ENCODE measurements around the gene FOXJ1. TPM values are rescaled to one million over a fixed set of nuclear protein-coding genes. Genes with fewer than 3 reads are reported as not detected.
A peak's percentile ranks its signal among the peaks of the same experiment; 100 is the strongest.

Gene FOXJ1
- total RNA-seq, 1 donor from 2014 or later = 4.5 TPM

GRCh38 chr17:76149214-76149613 lies 8.2 kb upstream of the FOXJ1 start:
- Mint-ChIP-seq H3K36me3 (ENCODE audit: low read depth) (no peaks in the 10 kb centered on the region), H3K9me3 (no peaks in the 10 kb centered on the region), H3K27ac (ENCODE audit: unreplicated experiment) (no peak overlapping the region), H3K4me3 (no peak overlapping the region), H3K27me3 (ENCODE audit: low read depth) (no peaks in the 10 kb centered on the region), H3K4me1 (peaks cover 4% of the 10 kb centered on the region)
- no peak for DNase-seq (ENCODE audit: low read depth, low spot score)
- TF ChIP-seq CTCF (conservative IDR thresholded peaks at IDR 0.05) = no peak

GRCh38 chr17:76148015-76148326 lies 6.9 kb upstream of the FOXJ1 start:
- no peaks in the 10 kb centered on the region for H3K36me3 Mint-ChIP-seq (ENCODE audit: low read depth)
- no peak overlapping the region for H3K4me3 Mint-ChIP-seq
- H3K4me1 Mint-ChIP-seq = peaks cover 9% of the 10 kb centered on the region
- no peaks in the 10 kb centered on the region for H3K9me3 Mint-ChIP-seq
- TF ChIP-seq CTCF (conservative IDR thresholded peaks at IDR 0.05) = peak; percentile 11
- no peaks in the 10 kb centered on the region for H3K27me3 Mint-ChIP-seq (ENCODE audit: low read depth)
- no peak for DNase-seq (ENCODE audit: low read depth, low spot score)
- H3K27ac Mint-ChIP-seq (ENCODE audit: unreplicated experiment) = no peak overlapping the region

GRCh38 chr17:76147211-76148014 lies 6.4 kb upstream of the FOXJ1 start:
- TF ChIP-seq CTCF (conservative IDR thresholded peaks at IDR 0.05) = peak; percentile 65
- no peak for DNase-seq (ENCODE audit: low read depth, low spot score)
- no peaks in the 10 kb centered on the region for H3K9me3 Mint-ChIP-seq
- no peak overlapping the region for H3K27ac Mint-ChIP-seq (ENCODE audit: unreplicated experiment)
- H3K4me3 Mint-ChIP-seq = peak overlapping the region; percentile 69
- H3K27me3 Mint-ChIP-seq (ENCODE audit: low read depth) = peaks cover 2% of the 10 kb centered on the region
- no peaks in the 10 kb centered on the region for H3K36me3 Mint-ChIP-seq (ENCODE audit: low read depth)
- peaks cover 13% of the 10 kb centered on the region for H3K4me1 Mint-ChIP-seq

- H3K4me3 Mint-ChIP-seq = no peak overlapping the region
- no peak for DNase-seq (ENCODE audit: low read depth, low spot score)
- H3K27ac Mint-ChIP-seq (ENCODE audit: unreplicated experiment) = no peak overlapping the region
- peaks cover 24% of the 10 kb centered on the region for H3K4me1 Mint-ChIP-seq
- no peak for TF ChIP-seq CTCF (conservative IDR thresholded peaks at IDR 0.05)
- H3K36me3 Mint-ChIP-seq (ENCODE audit: low read depth) = no peaks in the 10 kb centered on the region
- H3K9me3 Mint-ChIP-seq = no peaks in the 10 kb centered on the region
- peaks cover 14% of the 10 kb centered on the region for H3K27me3 Mint-ChIP-seq (ENCODE audit: low read depth)
Measured at GRCh38 chr17:76146053-76146851, 5.2 kb upstream of the FOXJ1 start.

- DNase-seq (ENCODE audit: low read depth, low spot score) = no peak
- H3K4me1 Mint-ChIP-seq = peaks cover 30% of the 10 kb centered on the region
- no peaks in the 10 kb centered on the region for H3K9me3 Mint-ChIP-seq
- peaks cover 20% of the 10 kb centered on the region for H3K27me3 Mint-ChIP-seq (ENCODE audit: low read depth)
- no peaks in the 10 kb centered on the region for H3K36me3 Mint-ChIP-seq (ENCODE audit: low read depth)
- no peak overlapping the region for H3K4me3 Mint-ChIP-seq
- TF ChIP-seq CTCF (conservative IDR thresholded peaks at IDR 0.05) = no peak
- H3K27ac Mint-ChIP-seq (ENCODE audit: unreplicated experiment) = no peak overlapping the region
Measured at GRCh38 chr17:76145231-76146052, 4.4 kb upstream of the FOXJ1 start.
